ENCODE data around the gene CLHC1. TPM values are rescaled to one million over a fixed set of nuclear protein-coding genes. Genes with fewer than 3 reads are reported as not detected.

Gene CLHC1
- total and polyA plus RNA-seq, 2 experiments from 2014 or later, result 10.6 to 21.1 TPM

DNA sequence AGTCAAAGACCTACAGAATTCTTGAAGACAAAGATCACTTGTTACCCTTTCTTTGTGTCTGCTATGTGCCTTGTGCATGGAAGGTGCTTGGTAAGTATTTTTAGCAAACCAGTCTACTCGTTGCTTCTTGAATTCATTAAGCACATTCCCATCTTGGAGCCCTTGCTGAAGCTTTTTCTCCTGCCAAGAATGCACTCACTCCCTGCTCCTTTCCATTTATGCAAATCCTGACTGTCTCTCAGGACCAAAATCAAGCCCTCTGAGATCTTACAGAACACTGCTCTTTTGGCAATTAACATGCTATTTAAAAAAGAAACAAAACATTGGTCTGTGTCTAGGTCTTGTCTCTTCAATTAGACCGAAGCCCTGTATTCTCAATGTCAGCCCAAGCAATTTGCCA, 75.8 kb downstream of the CLHC1 start:
- H3K9me3 ChIP-seq (ENCODE audit: low read depth), result no peaks in the 10 kb centered on the region
- TF ChIP-seq EZH2phosphoT487 (IDR thresholded peaks at IDR 0.05; ENCODE audit: low read depth, severe bottlenecking, unreplicated experiment), result no peak
- TF ChIP-seq EZH2 (IDR thresholded peaks at IDR 0.05; ENCODE audit: borderline replicate concordance), result no peak
- TF ChIP-seq, protein P1, sequence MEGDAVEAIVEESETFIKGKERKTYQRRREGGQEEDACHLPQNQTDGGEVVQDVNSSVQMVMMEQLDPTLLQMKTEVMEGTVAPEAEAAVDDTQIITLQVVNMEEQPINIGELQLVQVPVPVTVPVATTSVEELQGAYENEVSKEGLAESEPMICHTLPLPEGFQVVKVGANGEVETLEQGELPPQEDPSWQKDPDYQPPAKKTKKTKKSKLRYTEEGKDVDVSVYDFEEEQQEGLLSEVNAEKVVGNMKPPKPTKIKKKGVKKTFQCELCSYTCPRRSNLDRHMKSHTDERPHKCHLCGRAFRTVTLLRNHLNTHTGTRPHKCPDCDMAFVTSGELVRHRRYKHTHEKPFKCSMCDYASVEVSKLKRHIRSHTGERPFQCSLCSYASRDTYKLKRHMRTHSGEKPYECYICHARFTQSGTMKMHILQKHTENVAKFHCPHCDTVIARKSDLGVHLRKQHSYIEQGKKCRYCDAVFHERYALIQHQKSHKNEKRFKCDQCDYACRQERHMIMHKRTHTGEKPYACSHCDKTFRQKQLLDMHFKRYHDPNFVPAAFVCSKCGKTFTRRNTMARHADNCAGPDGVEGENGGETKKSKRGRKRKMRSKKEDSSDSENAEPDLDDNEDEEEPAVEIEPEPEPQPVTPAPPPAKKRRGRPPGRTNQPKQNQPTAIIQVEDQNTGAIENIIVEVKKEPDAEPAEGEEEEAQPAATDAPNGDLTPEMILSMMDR (IDR thresholded peaks at IDR 0.05; ENCODE audit: poor library complexity), result no peak
- no peaks in the 10 kb centered on the region for H3K9me2 ChIP-seq (replicated peaks; ENCODE audit: insufficient read depth)
- DNase-seq (ENCODE audit: low spot score), result no peak
- H3K36me3 ChIP-seq (replicated peaks; ENCODE audit: insufficient read depth, low read depth), result no peaks in the 10 kb centered on the region
- H4K20me1 ChIP-seq (ENCODE audit: insufficient read depth, poor library complexity, severe bottlenecking), result no peaks in the 10 kb centered on the region
- no peak overlapping the region for H2AFZ ChIP-seq
- WGBS (ENCODE audit: low lambda C conversion rate, missing lambda C conversion rate), result 44% methylated on average over 2 of the region's 2 CpGs
- H3K27ac ChIP-seq, result peak overlapping the region; percentile 61
- H3K27me3 ChIP-seq, result no peaks in the 10 kb centered on the region
- no peak overlapping the region for H3K4me3 ChIP-seq
- H3K79me2 ChIP-seq, result no peaks in the 10 kb centered on the region
- H3K4me1 ChIP-seq (ENCODE audit: insufficient read depth), result peaks cover 62% of the 10 kb centered on the region
- peak overlapping the region; percentile 55 for H3K4me2 ChIP-seq

GRCh38 chr2:55155764-55156281, 76.3 kb downstream of the CLHC1 start:
- Histone ChIP-seq H3K4me1 (ENCODE audit: insufficient read depth) (peaks cover 62% of the 10 kb centered on the region), H3K4me3 (no peak overlapping the region), H3K79me2 (no peaks in the 10 kb centered on the region), H3K9me3 (ENCODE audit: low read depth) (no peaks in the 10 kb centered on the region), H3K9me2 (replicated peaks; ENCODE audit: insufficient read depth) (no peaks in the 10 kb centered on the region), H3K36me3 (replicated peaks; ENCODE audit: insufficient read depth, low read depth) (no peaks in the 10 kb centered on the region), H3K4me2 (peak overlapping the region; percentile 55), H3K27ac (peak overlapping the region; percentile 61), H3K27me3 (no peaks in the 10 kb centered on the region), H2AFZ (no peak overlapping the region), H4K20me1 (ENCODE audit: insufficient read depth, poor library complexity, severe bottlenecking) (no peaks in the 10 kb centered on the region)
- DNase-seq (ENCODE audit: low spot score), result no peak
- WGBS (ENCODE audit: low lambda C conversion rate, missing lambda C conversion rate), result 10% methylated on average over 1 of the region's 1 CpG
- TF ChIP-seq EZH2phosphoT487 (IDR thresholded peaks at IDR 0.05; ENCODE audit: low read depth, severe bottlenecking, unreplicated experiment) (no peak), EZH2 (IDR thresholded peaks at IDR 0.05; ENCODE audit: borderline replicate concordance) (no peak)
- TF ChIP-seq, protein P1 (IDR thresholded peaks at IDR 0.05; ENCODE audit: poor library complexity), result no peak

- WGBS (ENCODE audit: low lambda C conversion rate, missing lambda C conversion rate), result 76% methylated on average over 4 of the region's 4 CpGs
- Histone ChIP-seq H4K20me1 (ENCODE audit: insufficient read depth, poor library complexity, severe bottlenecking) (no peaks in the 10 kb centered on the region), H3K27ac (peak overlapping the region; percentile 61), H3K4me2 (peak overlapping the region; percentile 55), H3K9me3 (ENCODE audit: low read depth) (no peaks in the 10 kb centered on the region), H3K4me1 (ENCODE audit: insufficient read depth) (peaks cover 62% of the 10 kb centered on the region), H3K27me3 (no peaks in the 10 kb centered on the region), H3K4me3 (no peak overlapping the region), H3K9me2 (replicated peaks; ENCODE audit: insufficient read depth) (no peaks in the 10 kb centered on the region), H3K36me3 (replicated peaks; ENCODE audit: insufficient read depth, low read depth) (no peaks in the 10 kb centered on the region), H2AFZ (no peak overlapping the region), H3K79me2 (no peaks in the 10 kb centered on the region)
- DNase-seq (ENCODE audit: low spot score), result no peak
- TF ChIP-seq EZH2phosphoT487 (IDR thresholded peaks at IDR 0.05; ENCODE audit: low read depth, severe bottlenecking, unreplicated experiment) (no peak), EZH2 (IDR thresholded peaks at IDR 0.05; ENCODE audit: borderline replicate concordance) (no peak)
- TF ChIP-seq, protein P1 (IDR thresholded peaks at IDR 0.05; ENCODE audit: poor library complexity), result no peak
Measured at GRCh38 chr2:55155206-55155605, 76.9 kb downstream of the CLHC1 start.
